Measurements from ENCODE around the gene ANKRD11. TPM values are rescaled to one million over a fixed set of nuclear protein-coding genes. Genes with fewer than 3 reads are reported as not detected.
"Not testable (repeated sequence)": the region's sequence is repeated elsewhere in the genome, so short reads cannot be mapped to it uniquely, and the experiment has no call there.

ANKRD11 gene
- total RNA-seq, 1 donor from 2014 or later: 154 TPM

- intact Hi-C loops (cut with micrococcal nuclease): not testable (repeated sequence)
Measured at GRCh38 chr16:89454378-89455125, 35.8 kb downstream of the ANKRD11 start.

GRCh38 chr16:89453501-89454321, 36.6 kb downstream of the ANKRD11 start:
- intact Hi-C loops (cut with micrococcal nuclease): no loop called here

- intact Hi-C loops (cut with micrococcal nuclease): no loop called here
Measured at GRCh38 chr16:89452925-89453324, 37.4 kb downstream of the ANKRD11 start.

GRCh38 chr16:89452241-89452640, 38.1 kb downstream of the ANKRD11 start:
- intact Hi-C loops (cut with micrococcal nuclease): no loop called here

DNA sequence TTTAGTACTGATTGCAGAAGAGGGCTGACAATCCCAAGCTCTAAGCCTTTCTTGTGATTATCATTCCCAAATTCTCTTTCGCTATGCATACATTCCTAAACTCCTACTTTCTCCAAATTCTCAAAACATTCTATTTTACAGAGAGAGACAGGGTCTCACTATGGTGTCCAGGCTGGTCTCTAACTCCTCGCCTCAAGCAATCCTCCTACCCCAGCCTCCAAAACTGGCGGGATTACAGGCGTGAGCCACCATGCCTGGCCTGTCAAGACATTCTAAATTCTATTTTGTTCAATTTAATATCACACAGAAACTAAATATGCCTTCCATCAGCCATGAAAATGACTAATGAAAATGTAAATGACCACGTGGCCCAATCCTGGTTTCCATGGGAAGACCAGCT, 39.8 kb downstream of the ANKRD11 start:
- intact Hi-C loops (cut with micrococcal nuclease): no loop called here

DNA sequence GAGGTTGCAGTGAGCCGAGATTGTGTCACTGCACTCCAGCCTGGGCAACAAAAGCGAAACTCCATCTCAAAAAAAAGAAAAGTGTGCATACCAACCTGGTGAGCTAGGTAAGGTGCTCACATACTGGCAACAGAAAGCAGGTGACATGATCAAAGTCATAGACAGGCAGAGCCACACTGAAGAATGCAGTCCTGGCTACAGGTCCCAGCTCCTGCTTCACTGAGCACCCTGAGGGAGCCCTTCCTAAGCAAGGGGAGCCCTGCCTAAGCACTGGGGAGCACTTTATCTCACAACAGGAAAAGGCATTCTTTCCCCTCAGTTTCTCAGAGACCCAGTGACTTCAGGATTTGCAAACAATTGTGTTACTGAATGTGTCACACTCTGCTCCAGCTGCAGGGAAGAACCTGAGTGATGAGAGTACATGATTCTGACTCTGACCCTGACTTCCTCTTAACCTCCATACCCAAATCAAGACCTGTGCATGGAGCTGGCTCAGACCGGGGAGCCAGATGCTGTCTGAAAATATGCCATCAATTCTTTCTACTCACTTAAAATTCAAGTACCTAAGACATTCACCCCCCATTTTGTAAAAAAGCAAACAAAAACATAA, 40.5 kb downstream of the ANKRD11 start:
- intact Hi-C loops (cut with micrococcal nuclease): no loop called here

- intact Hi-C loops (cut with micrococcal nuclease): no loop called here
Measured at GRCh38 chr16:89448656-89449055, 41.7 kb downstream of the ANKRD11 start.

GRCh38 chr16:89446975-89447293, 43.4 kb downstream of the ANKRD11 start:
- intact Hi-C loops (cut with micrococcal nuclease): no loop called here

DNA sequence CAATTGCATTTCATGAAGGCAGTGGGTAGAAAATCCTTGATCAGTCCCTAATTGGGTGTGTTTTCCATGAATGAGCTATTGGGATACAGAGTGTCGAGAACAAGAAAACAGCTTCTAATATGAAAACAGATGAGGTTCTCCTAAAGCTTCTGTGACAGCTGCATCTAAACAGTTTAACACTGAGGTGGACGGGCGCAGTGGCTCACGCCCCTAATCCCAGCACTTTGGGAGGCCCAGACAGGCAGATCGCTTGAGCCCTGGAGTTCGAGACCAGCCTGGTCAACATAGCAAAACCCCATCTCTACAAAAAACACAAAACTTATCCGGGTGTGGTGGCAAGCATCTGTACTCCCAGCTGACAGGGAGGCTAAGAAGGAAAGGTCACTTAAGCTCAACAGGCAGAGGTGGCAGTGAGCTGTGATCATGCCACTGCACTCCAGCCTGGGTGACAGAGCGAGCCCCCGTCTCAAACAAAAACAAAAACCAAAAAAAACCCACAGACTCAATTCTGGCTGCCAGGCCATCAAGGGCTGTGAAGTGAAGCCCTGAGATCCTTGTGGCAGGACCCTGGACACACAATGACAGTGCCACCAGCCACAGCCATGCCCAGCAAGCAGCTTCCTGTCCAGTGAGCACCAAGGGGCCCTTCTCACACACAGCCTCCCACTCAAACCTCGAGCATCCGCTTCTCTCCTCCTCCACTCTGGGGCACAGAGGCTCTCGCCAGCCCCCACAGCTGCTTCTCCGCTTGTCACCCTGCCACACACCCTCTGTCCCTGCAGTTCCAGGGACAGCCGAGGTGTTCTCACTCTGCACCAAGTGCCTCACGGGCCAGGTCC, 44.0 kb downstream of the ANKRD11 start:
- intact Hi-C loops (cut with micrococcal nuclease): no loop called here

GRCh38 chr16:89445166-89445565, 45.2 kb downstream of the ANKRD11 start:
- intact Hi-C loops (cut with micrococcal nuclease): no loop called here

- intact Hi-C loops (cut with micrococcal nuclease): loop anchor here (5.0 kb wide), 1 partner anchor 43 kb away; no protein-coding TSS in a partner anchor
Measured at GRCh38 chr16:89444728-89445127, 45.6 kb downstream of the ANKRD11 start.

DNA sequence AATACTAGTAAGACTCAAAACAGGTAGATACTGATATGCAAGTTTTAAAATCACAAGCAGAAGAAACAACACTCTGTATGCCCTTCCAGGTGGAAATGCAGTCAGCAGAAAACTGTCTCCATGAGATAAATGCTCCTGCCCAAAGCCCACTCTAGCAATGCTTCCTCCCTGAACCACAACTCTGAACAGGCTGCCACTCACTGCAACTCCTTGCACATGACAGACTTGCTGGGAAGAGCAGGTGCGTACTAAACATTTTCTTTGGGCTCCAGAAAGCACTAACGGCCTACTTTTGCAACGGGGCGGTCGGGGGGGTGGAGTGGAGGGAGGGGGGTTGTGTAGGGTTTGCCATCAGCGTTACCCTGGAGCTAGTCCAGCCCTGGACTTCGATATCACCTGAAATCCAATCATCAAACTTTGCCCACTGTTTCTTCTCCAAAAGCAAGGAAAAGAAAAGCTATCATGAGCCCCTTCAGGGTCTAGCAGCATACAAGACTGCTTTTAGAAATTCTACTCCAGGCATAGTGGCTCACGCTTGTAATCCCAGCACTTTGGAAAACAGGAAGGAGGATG, 46.1 kb downstream of the ANKRD11 start:
- intact Hi-C loops (cut with micrococcal nuclease): loop anchor here (5.0 kb wide), 1 partner anchor 43 kb away; no protein-coding TSS in a partner anchor

DNA sequence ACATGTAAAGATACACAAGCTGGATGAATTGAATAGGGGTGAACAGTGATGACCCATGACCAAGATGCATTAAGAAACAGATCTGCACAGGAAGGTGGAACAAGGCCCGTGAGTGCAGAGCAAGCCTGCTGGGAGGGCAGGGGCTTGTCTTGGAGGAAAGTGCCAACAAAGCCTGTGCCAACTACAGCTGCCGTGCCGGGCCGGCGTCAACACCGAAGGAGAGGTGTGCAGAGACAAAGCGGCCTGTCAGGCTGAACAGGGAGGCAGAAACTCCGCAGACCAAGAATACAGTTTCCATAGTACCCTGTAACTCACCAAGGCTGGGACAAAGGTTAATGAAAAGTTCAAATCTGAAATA, 46.7 kb downstream of the ANKRD11 start:
- intact Hi-C loops (cut with micrococcal nuclease): loop anchor here (5.0 kb wide), 1 partner anchor 44 kb away; no protein-coding TSS in a partner anchor

- intact Hi-C loops (cut with micrococcal nuclease): loop anchor here (5.0 kb wide), 1 partner anchor 44 kb away; no protein-coding TSS in a partner anchor
Measured at GRCh38 chr16:89442990-89443726, 47.2 kb downstream of the ANKRD11 start.

- intact Hi-C loops (cut with micrococcal nuclease): loop anchor here (5.0 kb wide), 1 partner anchor 45 kb away; no protein-coding TSS in a partner anchor
Measured at GRCh38 chr16:89442588-89442987, 47.8 kb downstream of the ANKRD11 start.

- intact Hi-C loops (cut with micrococcal nuclease): loop anchor here (5.0 kb wide), 1 partner anchor 48 kb away; no protein-coding TSS in a partner anchor
Measured at GRCh38 chr16:89439659-89440058, 50.7 kb downstream of the ANKRD11 start.

- intact Hi-C loops (cut with micrococcal nuclease): no loop called here
Measured at GRCh38 chr16:89437991-89438390, 52.4 kb downstream of the ANKRD11 start.

GRCh38 chr16:89437251-89437987, 52.9 kb downstream of the ANKRD11 start:
- intact Hi-C loops (cut with micrococcal nuclease): no loop called here

- intact Hi-C loops (cut with micrococcal nuclease): no loop called here
Measured at GRCh38 chr16:89436366-89436765, 54.0 kb downstream of the ANKRD11 start.
